HCT116 (cell line): Measurements from ENCODE around the gene ZFYVE27.

Source experiments
- CTCF ChIP-seq, 3 experiments: fragments of 200-600 bp in 1 of 3; sonication (generic) in 1 of 3; IDR thresholded peaks in 2 of 3; conservative IDR thresholded peaks in 1 of 3; 2 replicates each; pipeline ENCODE4 v1.5.1; 2012 to 2017; ENCODE audit warnings: low read depth in 2 of 3, low read length in 2 of 3, antibody characterized with exemption in 1 of 3, borderline replicate concordance in 1 of 3, control low read depth in 1 of 3, mild to moderate bottlenecking in 1 of 3, mixed read lengths in 1 of 3, mixed run types in 1 of 3, moderate library complexity in 1 of 3; ENCODE audit not compliant: insufficient read depth in 1 of 3
- RAD21 ChIP-seq: IDR thresholded peaks from 2 replicates; pipeline ENCODE4 v1.6.1; 2012; ENCODE audit warnings: low read depth, mild to moderate bottlenecking

- no peak for TF ChIP-seq RAD21
- no peak for TF ChIP-seq CTCF (IDR thresholded peaks at IDR 0.05 in 2 of 3, conservative IDR thresholded peaks at IDR 0.05 in 1 of 3; ENCODE audit: borderline replicate concordance in 1 of 3, insufficient read depth in 1 of 3, low read depth in 2 of 3, low read length in 2 of 3)
Measured at GRCh38 chr10:97805949-97806348, 69.0 kb downstream of the ZFYVE27 start.
